ENCODE results near the gene PPP1R37. TPM values are rescaled to one million over a fixed set of nuclear protein-coding genes. Genes with fewer than 3 reads are reported as not detected.
A peak's percentile ranks its signal among the peaks of the same experiment; 100 is the strongest.

PPP1R37 gene
- total and polyA plus RNA-seq, 2 of the 13 experiments (the other 11 are each of a cell fraction or from before 2014, with no cell fraction given): 9.0 to 14.3 TPM

DNA sequence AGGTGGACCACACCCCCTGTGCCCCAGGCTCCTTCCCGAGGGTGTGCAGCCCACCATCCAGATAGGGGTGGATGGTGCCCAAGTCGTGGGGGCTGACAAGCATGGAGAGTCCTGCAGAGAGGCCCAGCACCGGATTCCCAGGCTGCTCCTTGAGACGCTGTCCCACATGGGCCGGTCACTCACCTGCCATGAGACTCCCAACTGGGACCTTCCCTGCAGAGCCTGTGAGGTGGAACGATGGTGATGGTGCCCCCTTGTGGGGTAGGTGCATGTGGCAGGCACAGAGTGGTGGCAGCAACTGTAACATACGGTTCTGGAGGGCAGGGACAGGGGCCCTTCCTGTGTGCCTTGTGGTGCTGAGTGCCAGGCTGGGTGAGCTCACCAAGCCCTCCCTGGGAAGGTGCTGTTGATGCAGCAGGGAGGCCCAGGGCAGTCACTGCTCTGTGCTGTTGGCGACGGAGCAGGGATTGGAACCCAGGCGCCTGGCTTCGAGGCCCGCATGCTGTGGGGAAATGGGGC lies 33.1 kb downstream of the PPP1R37 start (continued):
- TF ChIP-seq XRCC5 (optimal IDR thresholded peaks at IDR 0.05; ENCODE audit: low read length): peak; percentile 87
- no peak for TF ChIP-seq ZNF432 (CRISPR knock-in tag; IDR thresholded peaks at IDR 0.05; ENCODE audit: borderline replicate concordance)
- TF ChIP-seq MIER2 (CRISPR knock-in tag; IDR thresholded peaks at IDR 0.05): 0 out of 2 replicates have a peak, but pooled peaks have one; percentile 32
- TF ChIP-seq ZNF12 (CRISPR knock-in tag; IDR thresholded peaks at IDR 0.05): 0 out of 2 replicates have a peak, but pooled peaks have one; percentile 42
- peak; percentile 16; the same call in 1 of the 2 replicates for TF ChIP-seq FOXA3 (CRISPR knock-in tag; IDR thresholded peaks at IDR 0.05)
- TF ChIP-seq SSRP1 (CRISPR knock-in tag; IDR thresholded peaks at IDR 0.05): no peak
- TF ChIP-seq HBP1 (CRISPR knock-in tag; IDR thresholded peaks at IDR 0.05; ENCODE audit: low read depth): no peak
- TF ChIP-seq ZNF274 (CRISPR knock-in tag; IDR thresholded peaks at IDR 0.05): 0 out of 2 replicates have a peak, but pooled peaks have one; percentile 21
- TF ChIP-seq TSC22D2 (CRISPR knock-in tag; IDR thresholded peaks at IDR 0.05; ENCODE audit: borderline replicate concordance): 0 out of 2 replicates have a peak, but pooled peaks have one; percentile 43
- TF ChIP-seq KAT7 (CRISPR knock-in tag; IDR thresholded peaks at IDR 0.05; ENCODE audit: borderline replicate concordance): peak; percentile 44; the same call in 1 of the 2 replicates
- TF ChIP-seq ZNF879 (CRISPR knock-in tag; IDR thresholded peaks at IDR 0.05): no peak
- 0 out of 2 replicates have a peak, but pooled peaks have one; percentile 50 for TF ChIP-seq MXD3 (CRISPR knock-in tag; IDR thresholded peaks at IDR 0.05)
- TF ChIP-seq ZNF414 (CRISPR knock-in tag; IDR thresholded peaks at IDR 0.05): no peak
- TF ChIP-seq, protein P1, sequence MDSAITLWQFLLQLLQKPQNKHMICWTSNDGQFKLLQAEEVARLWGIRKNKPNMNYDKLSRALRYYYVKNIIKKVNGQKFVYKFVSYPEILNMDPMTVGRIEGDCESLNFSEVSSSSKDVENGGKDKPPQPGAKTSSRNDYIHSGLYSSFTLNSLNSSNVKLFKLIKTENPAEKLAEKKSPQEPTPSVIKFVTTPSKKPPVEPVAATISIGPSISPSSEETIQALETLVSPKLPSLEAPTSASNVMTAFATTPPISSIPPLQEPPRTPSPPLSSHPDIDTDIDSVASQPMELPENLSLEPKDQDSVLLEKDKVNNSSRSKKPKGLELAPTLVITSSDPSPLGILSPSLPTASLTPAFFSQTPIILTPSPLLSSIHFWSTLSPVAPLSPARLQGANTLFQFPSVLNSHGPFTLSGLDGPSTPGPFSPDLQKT (CRISPR knock-in tag; IDR thresholded peaks at IDR 0.05; ENCODE audit: borderline replicate concordance): no peak
- no peak for TF ChIP-seq ATAD3A (CRISPR knock-in tag; IDR thresholded peaks at IDR 0.05)
- TF ChIP-seq NR3C1 (CRISPR knock-in tag; IDR thresholded peaks at IDR 0.05): no peak
- peak; percentile 67 for TF ChIP-seq ZBTB38 (CRISPR knock-in tag; IDR thresholded peaks at IDR 0.05)
- TF ChIP-seq, protein P2, sequence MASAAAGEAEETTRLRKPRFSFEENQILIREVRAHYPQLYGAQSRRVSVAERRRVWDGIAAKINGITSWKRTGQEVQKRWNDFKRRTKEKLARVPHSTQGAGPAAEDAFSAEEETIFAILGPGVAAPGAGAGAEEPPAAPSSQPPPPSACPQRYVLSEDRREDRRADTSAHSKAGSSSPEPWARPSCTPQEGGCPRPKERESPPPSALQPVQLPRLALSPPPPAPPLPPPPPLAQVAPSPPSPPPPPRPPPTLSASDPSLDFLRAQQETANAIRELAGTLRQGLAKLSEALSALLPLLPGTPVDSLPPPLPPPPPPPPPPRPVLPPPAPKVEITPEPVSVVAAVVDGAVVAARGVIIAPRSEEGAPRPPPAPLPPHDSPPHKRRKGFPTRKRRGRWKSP (CRISPR knock-in tag; IDR thresholded peaks at IDR 0.05): no peak
- no peak for TF ChIP-seq MIER3 (CRISPR knock-in tag; IDR thresholded peaks at IDR 0.05; ENCODE audit: borderline replicate concordance)
- no peak for TF ChIP-seq PREB (CRISPR knock-in tag; IDR thresholded peaks at IDR 0.05)
- TF ChIP-seq, protein P3, sequence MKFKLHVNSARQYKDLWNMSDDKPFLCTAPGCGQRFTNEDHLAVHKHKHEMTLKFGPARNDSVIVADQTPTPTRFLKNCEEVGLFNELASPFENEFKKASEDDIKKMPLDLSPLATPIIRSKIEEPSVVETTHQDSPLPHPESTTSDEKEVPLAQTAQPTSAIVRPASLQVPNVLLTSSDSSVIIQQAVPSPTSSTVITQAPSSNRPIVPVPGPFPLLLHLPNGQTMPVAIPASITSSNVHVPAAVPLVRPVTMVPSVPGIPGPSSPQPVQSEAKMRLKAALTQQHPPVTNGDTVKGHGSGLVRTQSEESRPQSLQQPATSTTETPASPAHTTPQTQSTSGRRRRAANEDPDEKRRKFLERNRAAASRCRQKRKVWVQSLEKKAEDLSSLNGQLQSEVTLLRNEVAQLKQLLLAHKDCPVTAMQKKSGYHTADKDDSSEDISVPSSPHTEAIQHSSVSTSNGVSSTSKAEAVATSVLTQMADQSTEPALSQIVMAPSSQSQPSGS (CRISPR knock-in tag; IDR thresholded peaks at IDR 0.05): 0 out of 2 replicates have a peak, but pooled peaks have one; percentile 43
- peak; percentile 52; the same call in 1 of the 2 replicates for TF ChIP-seq ZSCAN21 (CRISPR knock-in tag; IDR thresholded peaks at IDR 0.05; ENCODE audit: borderline replicate concordance)
- no peak for TF ChIP-seq ATM (IDR thresholded peaks at IDR 0.05; ENCODE audit: borderline replicate concordance)
- TF ChIP-seq ZNF780A (CRISPR knock-in tag; IDR thresholded peaks at IDR 0.05): no peak

Data from HepG2 (cell line).